Astrocyte of the spinal cord (primary cell): Measurements from ENCODE around the gene SHPK.

ENCODE experiments used
- DNase-seq: peaks from one replicate; pipeline ENCODE4 v3.0.0; 2011; ENCODE audit warnings: low read depth, low spot score
- H3K4me3 ChIP-seq: 2 replicates; pipeline ENCODE4 v1.5.1; 2011; ENCODE audit warnings: low read depth, mild to moderate bottlenecking, low read length, moderate library complexity
- in situ Hi-C: cut with HindIII; loops from 2 replicates; pipeline ENCODE4 v1.10.0; 2017; ENCODE audit warnings: low sequenced_read_pairs
- TF ChIP-seq, protein P1 (sequence below): IDR thresholded peaks from 2 replicates; pipeline ENCODE4 v1.5.1; 2012; ENCODE audit warnings: low read depth, mild to moderate bottlenecking, low read length, inconsistent platforms

Gene SHPK

DNA sequence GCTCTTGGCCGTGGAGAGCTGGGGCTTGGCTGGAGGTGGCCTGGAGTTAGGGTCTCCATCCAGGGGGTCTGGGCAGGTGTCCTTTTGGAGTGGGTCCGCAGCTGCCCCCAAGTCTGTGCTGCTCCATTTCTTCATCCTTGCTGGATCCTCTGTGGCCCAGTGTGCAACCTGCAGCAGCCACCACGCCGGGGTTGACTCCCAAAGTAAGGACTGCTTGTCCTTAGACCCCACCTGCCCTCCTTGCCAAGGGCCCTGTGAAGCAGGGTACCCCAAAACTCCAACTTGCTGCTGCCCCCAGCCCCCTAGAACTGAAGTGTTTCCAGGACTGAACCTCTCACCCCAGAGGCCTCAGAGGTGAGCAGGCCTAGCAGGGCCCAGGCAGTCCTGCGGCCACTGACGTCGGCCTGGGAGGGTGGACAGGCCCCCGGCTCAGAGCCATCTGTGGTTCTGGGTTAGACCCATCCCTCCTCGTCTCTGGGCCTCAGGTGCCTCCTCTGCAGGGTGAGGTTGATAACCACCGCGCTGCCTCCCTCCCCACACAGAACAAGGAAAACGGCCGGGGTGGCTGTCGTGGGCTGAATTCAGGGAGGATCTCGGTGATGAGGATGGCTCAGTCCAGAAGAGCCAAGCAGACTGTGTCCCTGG is 43.7 kb downstream of the SHPK start:
- TF ChIP-seq, protein P1, sequence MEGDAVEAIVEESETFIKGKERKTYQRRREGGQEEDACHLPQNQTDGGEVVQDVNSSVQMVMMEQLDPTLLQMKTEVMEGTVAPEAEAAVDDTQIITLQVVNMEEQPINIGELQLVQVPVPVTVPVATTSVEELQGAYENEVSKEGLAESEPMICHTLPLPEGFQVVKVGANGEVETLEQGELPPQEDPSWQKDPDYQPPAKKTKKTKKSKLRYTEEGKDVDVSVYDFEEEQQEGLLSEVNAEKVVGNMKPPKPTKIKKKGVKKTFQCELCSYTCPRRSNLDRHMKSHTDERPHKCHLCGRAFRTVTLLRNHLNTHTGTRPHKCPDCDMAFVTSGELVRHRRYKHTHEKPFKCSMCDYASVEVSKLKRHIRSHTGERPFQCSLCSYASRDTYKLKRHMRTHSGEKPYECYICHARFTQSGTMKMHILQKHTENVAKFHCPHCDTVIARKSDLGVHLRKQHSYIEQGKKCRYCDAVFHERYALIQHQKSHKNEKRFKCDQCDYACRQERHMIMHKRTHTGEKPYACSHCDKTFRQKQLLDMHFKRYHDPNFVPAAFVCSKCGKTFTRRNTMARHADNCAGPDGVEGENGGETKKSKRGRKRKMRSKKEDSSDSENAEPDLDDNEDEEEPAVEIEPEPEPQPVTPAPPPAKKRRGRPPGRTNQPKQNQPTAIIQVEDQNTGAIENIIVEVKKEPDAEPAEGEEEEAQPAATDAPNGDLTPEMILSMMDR, result no peak
- no peak for DNase-seq
- in situ Hi-C loops, result no loop called here
- no peak overlapping the region for H3K4me3 ChIP-seq

DNA sequence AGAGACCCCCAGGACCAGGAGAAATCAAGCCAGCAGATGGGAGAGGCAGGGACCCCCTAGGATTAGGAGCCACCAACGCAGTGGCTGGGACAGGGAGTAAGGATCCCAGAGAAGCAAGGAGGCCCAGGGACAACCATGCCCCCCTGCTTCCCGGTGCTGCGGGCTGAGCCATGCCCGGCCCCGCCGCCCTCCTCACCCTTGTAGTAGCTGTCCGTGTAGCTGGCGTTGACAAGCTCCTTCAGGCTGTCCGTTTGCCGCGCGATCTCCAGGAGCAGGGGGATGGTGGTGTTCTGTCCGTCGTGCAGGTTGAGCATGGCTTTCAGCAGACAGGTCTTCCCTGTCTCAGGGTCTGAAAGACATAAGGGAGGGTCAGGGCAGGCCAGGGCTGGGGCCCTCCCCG is 45.3 kb downstream of the SHPK start:
- in situ Hi-C loops, result no loop called here
- H3K4me3 ChIP-seq, result no peak overlapping the region
- no peak for DNase-seq
- TF ChIP-seq, protein P1, result no peak

DNA sequence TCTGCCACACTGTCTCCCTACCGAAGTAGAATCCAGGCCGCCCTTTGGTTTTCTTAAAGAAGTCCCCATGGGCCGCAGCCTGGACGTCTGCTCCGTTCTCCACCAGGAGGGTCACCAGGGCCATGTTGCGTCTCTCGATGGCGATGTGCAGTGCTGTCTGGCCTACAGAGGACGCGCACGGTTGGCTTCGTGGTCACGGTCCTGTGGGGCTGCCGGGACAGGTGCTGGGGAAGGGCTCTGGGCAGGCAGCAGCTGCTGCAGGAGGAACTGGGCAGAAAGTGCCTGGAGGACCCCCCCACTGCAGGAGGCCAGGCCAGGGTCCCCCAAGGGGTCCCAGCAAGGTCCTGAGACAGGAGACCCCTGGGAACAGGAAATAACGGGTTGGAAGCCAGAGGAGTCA is 45.8 kb downstream of the SHPK start:
- in situ Hi-C loops, result no loop called here
- TF ChIP-seq, protein P1, result no peak
- H3K4me3 ChIP-seq, result no peak overlapping the region
- DNase-seq, result no peak

DNA sequence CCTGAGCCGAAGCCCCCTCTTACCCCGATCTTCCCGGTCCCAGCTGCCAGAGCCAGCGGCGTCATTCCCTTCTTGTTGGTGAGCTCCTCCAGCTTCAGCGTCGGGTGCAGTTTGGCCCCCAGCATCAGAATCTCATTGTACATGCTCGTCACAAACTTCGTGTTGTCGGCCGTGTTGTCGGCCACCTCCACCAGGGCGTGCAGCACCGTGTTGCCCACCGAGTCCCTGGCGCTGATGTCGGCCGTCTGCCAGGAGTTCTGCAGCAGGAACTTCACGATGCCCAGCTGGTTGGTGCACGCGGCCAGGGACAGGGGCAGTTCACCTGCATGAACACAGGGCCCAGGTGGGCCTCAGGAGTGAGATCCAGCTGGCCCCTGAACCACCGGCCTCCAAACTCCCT is 46.3 kb downstream of the SHPK start:
- no peak overlapping the region for H3K4me3 ChIP-seq
- TF ChIP-seq, protein P1, result no peak
- in situ Hi-C loops, result no loop called here

DNA sequence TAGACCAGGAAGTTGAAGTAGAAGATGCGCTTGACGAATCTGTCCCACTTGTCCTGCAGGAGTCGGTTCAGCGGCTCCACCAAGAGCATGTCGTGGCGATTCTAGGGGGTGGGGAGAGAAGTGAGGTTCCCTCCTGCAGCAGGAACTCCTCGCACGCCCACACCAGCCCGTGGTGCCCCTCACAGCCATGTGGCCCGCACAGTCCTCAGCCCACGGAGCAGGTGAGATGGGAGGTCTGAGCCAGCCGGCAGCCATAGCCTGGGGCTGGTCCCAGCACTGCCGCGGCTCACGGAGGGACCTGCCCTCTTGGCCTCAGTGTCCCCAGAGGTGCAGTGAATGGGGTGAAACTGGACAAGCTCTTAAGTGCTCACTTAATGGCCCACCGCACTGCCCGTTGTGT is 50.2 kb downstream of the SHPK start:
- TF ChIP-seq, protein P1, result no peak
- in situ Hi-C loops, result no loop called here
- no peak overlapping the region for H3K4me3 ChIP-seq
- DNase-seq, result no peak

More for the DNA sequence above, 46.3 kb downstream of the SHPK start:
- no peak for DNase-seq

DNA sequence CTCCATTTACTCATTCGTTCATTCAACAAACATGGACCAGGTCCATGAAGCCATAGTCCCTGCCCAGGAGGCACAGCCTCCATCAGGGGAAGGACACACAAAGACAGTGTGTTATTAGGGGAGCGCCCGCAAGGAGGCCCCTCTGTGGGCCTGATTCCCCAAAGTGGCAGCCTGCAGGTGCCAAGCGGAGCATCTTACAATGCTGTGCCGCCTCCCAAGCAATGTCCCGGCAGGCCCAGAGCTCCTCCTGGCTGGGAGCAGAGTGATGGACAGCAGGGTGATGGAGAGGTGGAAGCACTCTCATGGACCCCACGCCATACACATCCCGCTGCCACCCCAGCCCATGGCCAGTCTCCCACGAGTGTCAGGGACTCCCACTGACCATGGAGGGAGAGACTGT is 52.6 kb downstream of the SHPK start:
- TF ChIP-seq, protein P1, result no peak
- no peak overlapping the region for H3K4me3 ChIP-seq
- no peak for DNase-seq
- in situ Hi-C loops, result no loop called here
